GM12878 (cell line): ENCODE measurements around the gene LCN12. TPM values are rescaled to one million over a fixed set of nuclear protein-coding genes. Genes with fewer than 3 reads are reported as not detected.
A peak's percentile ranks its signal among the peaks of the same experiment; 100 is the strongest.

ENCODE experiments used
- ATAC-seq: fragments of 200-7000 bp; cut with Tn5 transposase; 3 replicates; pipeline ENCODE4 v1.9.1; 2020; ENCODE audit warnings: mild to moderate bottlenecking, moderate library complexity
- BruUV-seq: library from RNA; stranded (reverse); fragments of 400-500 nt; replicated peaks from 2 replicates; lab custom pipeline; 2021; lab: Mats Ljungman, UMichigan
- CTCF ChIA-PET: fragments of 300-600 bp; sonication (Branson Sonifier 250); formaldehyde crosslinking; extraction: SDS; loops from one replicate; lab custom pipeline; 2021; ENCODE audit warnings: inconsistent platforms; lab: Yijun Ruan, JAX
- POLR2A ChIA-PET: fragments of 350-600 bp; formaldehyde crosslinking; extraction: SDS; loops from one replicate; lab custom pipeline; 2021; ENCODE audit warnings: inconsistent platforms; lab: Charles Lee
- RAD21 ChIA-PET: fragments of 300-600 bp; sonication (Branson Sonifier 250); formaldehyde crosslinking; loops from one replicate; lab custom pipeline; 2023; ENCODE audit warnings: antibody characterized with exemption; ENCODE audit not compliant: unreplicated experiment; lab: Charles Lee
- SMC1A ChIA-PET: fragments of 300-600 bp; sonication (Branson Sonifier 250); formaldehyde crosslinking; loops from one replicate; lab custom pipeline; 2023; ENCODE audit not compliant: unreplicated experiment, uncharacterized antibody; lab: Charles Lee
- DNase-seq: peaks from one replicate; pipeline ENCODE4 v3.0.0-alpha.2; 2011; ENCODE audit warnings: low read depth, low spot score
- FAIRE-seq: peaks from 3 replicates; lab custom pipeline; 2011; peaks lifted over from hg19 to GRCh38; lab: Jason Lieb, UNC
- H2AFZ ChIP-seq: 2 replicates; pipeline ENCODE4 v1.6.0; 2011; ENCODE audit warnings: low read depth, low read length, control low read depth; ENCODE audit not compliant: control insufficient read depth
- H3K27ac ChIP-seq: 2 replicates; pipeline ENCODE4 v1.5.1; 2011; ENCODE audit warnings: control low read depth; ENCODE audit not compliant: control insufficient read depth, insufficient read depth
- H3K27me3 ChIP-seq, 2 experiments: replicated peaks in 1 of 2; 2 replicates each; pipeline versions ENCODE4 v1.6.0 to v1.6.1; 2011; ENCODE audit warnings: low read length in 1 of 2; ENCODE audit not compliant: control insufficient read depth in 2 of 2, insufficient read depth in 2 of 2
- H3K36me3 ChIP-seq, 2 experiments: 2 replicates each; pipeline ENCODE4 v1.5.1; 2011; ENCODE audit warnings: low read length in 1 of 2; ENCODE audit not compliant: control insufficient read depth in 2 of 2, insufficient read depth in 2 of 2
- H3K4me1 ChIP-seq: 2 replicates; pipeline ENCODE4 v1.6.1; 2011; ENCODE audit warnings: mild to moderate bottlenecking, low read length, moderate library complexity, mixed read lengths; ENCODE audit not compliant: control insufficient read depth, insufficient read depth
- H3K4me2 ChIP-seq: 2 replicates; pipeline ENCODE4 v1.6.0; 2011; ENCODE audit warnings: control low read depth; ENCODE audit not compliant: control insufficient read depth, insufficient read depth
- H3K4me3 ChIP-seq: fragments of 200-600 bp; sonication (generic); 2 replicates; pipeline ENCODE4 v1.5.1; 2016
- H3K79me2 ChIP-seq: 2 replicates; pipeline ENCODE4 v1.6.0; 2011; ENCODE audit warnings: low read length; ENCODE audit not compliant: control insufficient read depth, insufficient read depth
- H3K9ac ChIP-seq: 2 replicates; pipeline ENCODE4 v1.8.0; 2011; ENCODE audit warnings: low read length, control low read depth, mixed read lengths; ENCODE audit not compliant: control insufficient read depth, insufficient read depth
- H3K9me3 ChIP-seq: replicated peaks from 3 replicates; pipeline ENCODE4 v1.5.1; 2011; ENCODE audit warnings: mild to moderate bottlenecking, low read length; ENCODE audit not compliant: control insufficient read depth, insufficient read depth
- H4K20me1 ChIP-seq: 2 replicates; pipeline ENCODE4 v1.6.0; 2011; ENCODE audit not compliant: control insufficient read depth, insufficient read depth
- FOXK2 ChIP-seq: fragments of 450-650 bp; IDR thresholded peaks from 2 replicates; pipeline ENCODE4 v1.6.1; 2017; ENCODE audit warnings: mild to moderate bottlenecking, moderate library complexity
- NFXL1 ChIP-seq: fragments of 450-650 bp; IDR thresholded peaks from 2 replicates; pipeline ENCODE4 v1.6.1; 2017; ENCODE audit warnings: antibody characterized with exemption, mild to moderate bottlenecking, borderline replicate concordance
- NR2F1 ChIP-seq: fragments of 450-650 bp; conservative IDR thresholded peaks from 2 replicates; pipeline ENCODE4 v1.6.1; 2017; ENCODE audit warnings: mild to moderate bottlenecking
- RBBP5 ChIP-seq: fragments of 200-600 bp; sonication (generic); conservative IDR thresholded peaks from 2 replicates; pipeline ENCODE4 v1.6.1; 2016
- RUNX3 ChIP-seq: IDR thresholded peaks from 2 replicates; pipeline ENCODE4 v1.6.1; 2012; ENCODE audit warnings: low read length, inconsistent platforms
- TCF12 ChIP-seq: IDR thresholded peaks from 2 replicates; pipeline ENCODE4 v1.6.1; 2011; ENCODE audit warnings: low read depth, mild to moderate bottlenecking, low read length
- WGBS: methylation state at CpG from one replicate; pipeline ENCODE4 v1.1.6; 2016; ENCODE audit warnings: low lambda C conversion rate; ENCODE audit not compliant: insufficient replicate concordance, insufficient coverage; ENCODE audit errors: missing lambda C conversion rate; 5-methylcytosine and 5-hydroxymethylcytosine counted together
- in situ Hi-C: fragments of 300-500 bp; cut with MboI; formaldehyde crosslinking; loops from 9 replicates; pipeline ENCODE4 v1.14.3; 2018; ENCODE audit warnings: mixed read lengths
- intact Hi-C: fragments of 100-400 bp; cut with micrococcal nuclease; formaldehyde crosslinking; loops from one replicate; pipeline ENCODE4 v1.14.2; 2022; ENCODE audit not compliant: unreplicated experiment
- polyA plus RNA-seq, 11 experiments: library from polyadenylated mRNA; depleted of rRNA in 4 of 11; unstranded in 6 of 11; stranded (reverse) in 5 of 11; fragments of >200 nt; fragmentation: Nextera tagmentation in 4 of 11; fragmentation: Illumina TruSeq in 1 of 11; extraction: Ambion mirVana in 4 of 11; extraction: Trizol in 1 of 11; gene quantifications; 1 replicate in 1 of 11; 2 replicates in 10 of 11; pipeline versions ENCODE4 v1.2.1 to v1.2.3, GENCODE V29; 2011 to 2016; ENCODE audit warnings: inconsistent platforms in 2 of 11, missing spikeins in 2 of 11, low read depth in 1 of 11
- total RNA-seq, 4 experiments: library from RNA; depleted of rRNA in 3 of 4; stranded (reverse); fragments of >200 nt in 3 of 4; fragmentation: Illumina TruSeq in 1 of 4; extraction: Trizol in 1 of 4; gene quantifications; 2 replicates each; pipeline versions ENCODE4 v1.2.1 to v1.2.3, GENCODE V29; 2013 to 2021

LCN12 gene
- total and polyA plus RNA-seq, 10 of the 15 experiments (the other 5 are each of a cell fraction or from before 2014, with no cell fraction given) = 0.06 to 0.64 (median 0.40) TPM; not detected in 3

DNA sequence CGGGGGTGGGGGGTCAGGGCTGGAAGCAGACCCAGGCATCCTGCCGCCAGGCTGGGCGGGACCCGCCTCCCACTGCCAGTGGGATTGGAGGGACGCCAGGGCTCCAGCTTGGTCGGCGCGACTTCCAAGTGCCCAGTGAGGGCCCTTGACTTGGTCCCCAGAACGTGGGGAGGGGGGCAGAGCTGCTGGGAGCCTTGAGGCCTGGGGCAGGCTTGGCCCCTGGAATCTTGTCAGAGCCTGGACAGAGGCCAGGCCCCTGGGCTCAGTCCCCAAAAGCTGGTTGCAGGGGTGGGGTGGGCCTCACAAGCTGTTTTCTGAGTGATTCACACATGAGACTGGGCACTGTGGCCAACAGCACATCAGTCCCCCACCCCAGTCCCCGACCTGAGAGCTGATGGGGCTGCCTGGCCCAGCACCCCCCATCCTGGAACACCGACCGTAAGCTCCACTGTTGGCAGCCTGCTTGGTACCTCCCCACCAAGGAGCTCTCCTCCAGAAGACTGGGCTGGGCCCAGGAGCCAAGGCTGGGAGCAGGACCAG lies 43.8 kb downstream of the LCN12 start:
- in situ Hi-C loops (no loop called here), intact Hi-C loops (no loop called here)
- FAIRE-seq = no peak
- H3K9ac ChIP-seq = no peak overlapping the region
- H4K20me1 ChIP-seq = no peaks in the 10 kb centered on the region
- no peak overlapping the region for H2AFZ ChIP-seq
- H3K36me3 ChIP-seq = no peaks in the 10 kb centered on the region
- no peak overlapping the region for H3K4me3 ChIP-seq
- ChIA-PET RAD21 (interaction anchor here (0.5 to 1.4 kb wide), 3 partner anchors 48 to 694 kb away, joined by 3 to 8 read pairs (median 5); no protein-coding TSS in a partner anchor), POLR2A (interaction anchor here (0.5 to 0.9 kb wide), 3 partner anchors 31 to 296 kb away, joined by 3 to 4 read pairs (median 3); no protein-coding TSS in a partner anchor), SMC1A (interaction anchor here (1.0 kb wide), 1 partner anchor 39 kb away, joined by 3 read pairs; no protein-coding TSS in a partner anchor), CTCF (interaction anchor here (0.6 to 2.1 kb wide), 6 partner anchors 8 to 116 kb away, joined by 3 to 9 read pairs (median 6); no protein-coding TSS in a partner anchor)
- ATAC-seq = no peak
- no peak overlapping the region for H3K27ac ChIP-seq
- no peaks in the 10 kb centered on the region; the same call in 2 of the 3 replicates for H3K9me3 ChIP-seq
- no TSS peak for BruUV-seq
- peaks cover 2 to 6% of the 10 kb centered on the region in 2 experiments; a peak in 3 of 4 replicates for H3K27me3 ChIP-seq
- WGBS = 71% methylated on average over 8 of the region's 12 CpGs
- no peak for TF ChIP-seq NR2F1
- TF ChIP-seq RBBP5 = no peak
- TF ChIP-seq, all 136 proteins: peak for 0
- H3K4me2 ChIP-seq = peak overlapping the region; percentile 17; the same call in 1 of the 2 replicates
- no peaks in the 10 kb centered on the region; the same call in 1 of the 2 replicates for H3K79me2 ChIP-seq
- peaks cover 45% of the 10 kb centered on the region for H3K4me1 ChIP-seq
- no peak for DNase-seq

DNA sequence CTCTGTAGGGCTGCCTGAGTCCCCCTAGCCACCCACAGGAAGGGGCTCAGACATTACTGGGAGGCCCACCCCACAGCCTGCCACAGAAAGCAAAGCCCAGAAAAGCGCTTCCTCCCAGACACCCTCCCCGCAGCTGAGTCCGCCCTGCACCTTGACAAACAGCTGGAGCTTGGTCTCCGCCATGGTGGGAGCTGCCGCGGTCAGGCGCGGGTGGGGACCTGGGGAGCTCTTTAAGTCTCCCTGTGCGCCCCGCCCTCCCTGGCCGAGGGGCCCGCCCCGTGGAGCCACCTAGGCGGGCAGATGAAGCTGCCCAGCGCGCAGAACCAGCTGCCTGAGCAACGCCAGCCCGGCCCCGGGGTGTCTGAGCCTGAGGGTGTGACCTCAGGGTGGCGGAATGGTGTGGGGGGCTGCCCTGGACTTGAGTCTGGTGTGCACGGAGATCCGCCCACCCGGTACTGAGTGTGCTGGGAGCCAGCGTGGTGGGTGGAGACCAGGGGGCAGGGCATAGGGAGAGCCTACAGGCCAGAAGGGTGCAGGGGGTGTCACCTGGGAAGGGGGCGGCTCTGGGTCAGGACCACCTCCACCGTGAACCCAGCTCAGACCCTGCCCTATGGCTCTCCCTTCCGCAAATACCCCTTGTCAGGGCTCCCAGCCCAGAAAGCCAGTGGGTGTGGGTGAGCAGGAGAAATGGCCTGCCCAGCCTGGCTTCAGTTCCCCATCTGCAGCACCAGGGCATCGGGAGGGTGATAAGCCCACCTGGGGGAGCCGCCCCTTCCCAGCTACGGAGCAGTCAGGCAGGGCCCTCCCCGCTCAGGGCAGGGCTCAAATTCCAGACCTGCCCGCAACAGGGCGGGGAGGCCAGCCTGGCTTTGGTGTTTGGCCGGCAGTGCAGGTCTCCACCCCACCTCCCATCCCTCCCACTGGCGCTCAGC lies 44.6 kb downstream of the LCN12 start, which contains the start of gene CLIC3:
CLIC3 (minus strand) TSS at position 208 of the 932 bp plus-strand sequence; CDS start at position 183, 25 bp downstream.
- in situ Hi-C loops (no loop called here), intact Hi-C loops (no loop called here)
- 11% methylated on average over 34 of the region's 35 CpGs for WGBS
- Histone ChIP-seq H3K79me2 (no peaks in the 10 kb centered on the region; the same call in 1 of the 2 replicates), H3K27me3 (peaks cover 2 to 6% of the 10 kb centered on the region in 2 experiments; a peak in 3 of 4 replicates), H3K4me3 (no peak within 1 kb of the TSS), H3K36me3 (no peaks in the 10 kb centered on the region), H4K20me1 (no peaks in the 10 kb centered on the region), H3K4me2 (peak within 1 kb of the TSS; percentile 17), H2AFZ (no peak within 1 kb of the TSS), H3K27ac (no peak within 1 kb of the TSS), H3K4me1 (peaks cover 45% of the 10 kb centered on the region), H3K9ac (no peak within 1 kb of the TSS), H3K9me3 (no peaks in the 10 kb centered on the region)
- DNase-seq (no peak), ATAC-seq (no peak), FAIRE-seq (no peak)
- ChIA-PET RAD21 (interaction anchor here (0.9 to 1.4 kb wide), 3 partner anchors 38 to 71 kb away, joined by 3 to 8 read pairs (median 5); no protein-coding TSS in a partner anchor), POLR2A (interaction anchor here (0.5 to 0.9 kb wide), 3 partner anchors 30 to 297 kb away, joined by 3 to 4 read pairs (median 3); no protein-coding TSS in a partner anchor), CTCF (interaction anchor here (0.6 to 2.1 kb wide), 7 partner anchors 9 to 538 kb away, joined by 3 to 9 read pairs (median 4); no protein-coding TSS in a partner anchor), SMC1A (interaction anchor here (1.0 kb wide), 1 partner anchor 39 kb away, joined by 3 read pairs; no protein-coding TSS in a partner anchor)
- no TSS peak for BruUV-seq
- TF ChIP-seq TCF12 (0 out of 2 replicates have a peak, but pooled peaks have one; percentile 54), FOXK2 (no peak), NFXL1 (no peak), RUNX3 (0 out of 2 replicates have a peak, but pooled peaks have one; percentile 13)
